Loucy (cell line): Measurements from ENCODE around the gene LAMTOR4.

Source experiments
- CTCF ChIP-seq: fragments of 200-600 bp; sonication (generic); conservative IDR thresholded peaks from 2 replicates; pipeline ENCODE4 v1.5.1; 2014; ENCODE audit warnings: mild to moderate bottlenecking, antibody characterized with exemption, low read length
- EZH2phosphoT487 ChIP-seq: fragments of 200-600 bp; IDR thresholded peaks from 2 replicates; pipeline ENCODE4 v1.6.1; 2018; ENCODE audit warnings: antibody characterized with exemption, mild to moderate bottlenecking, moderate library complexity, borderline replicate concordance

GRCh38 chr7:100163006-100163531, 14.4 kb downstream of the LAMTOR4 start:
- TF ChIP-seq CTCF (no peak), EZH2phosphoT487 (no peak)
